ENCODE measurements around the gene LNPEP.

LNPEP gene

DNA sequence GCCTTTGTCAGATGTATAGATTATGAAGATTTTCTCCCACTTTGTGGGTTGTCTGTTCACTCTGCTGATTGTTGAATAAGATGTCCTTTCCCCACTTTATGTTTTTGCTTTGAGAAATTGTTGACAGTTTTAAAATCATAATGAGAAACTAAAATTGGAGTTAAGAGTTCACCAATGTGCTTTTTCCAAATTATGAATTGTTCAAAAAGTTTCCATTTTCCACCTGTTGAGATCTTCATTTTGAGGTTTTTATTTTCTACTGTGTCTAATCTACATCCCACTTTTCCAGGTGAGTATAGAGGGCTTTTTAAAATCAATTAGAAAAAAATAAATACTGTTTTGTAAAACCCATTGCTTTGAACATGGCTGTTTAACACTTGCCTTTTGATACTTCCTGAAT, 55.8 kb downstream of the LNPEP start:
- H3K4me1 Mint-ChIP-seq (ENCODE audit: low read depth), result peaks cover 31% of the 10 kb centered on the region
- peaks cover 61% of the 10 kb centered on the region for H3K36me3 Mint-ChIP-seq (ENCODE audit: low read depth)
- no peaks in the 10 kb centered on the region for H3K27me3 Mint-ChIP-seq
- H3K27ac Mint-ChIP-seq, result no peak overlapping the region
- H3K4me3 Mint-ChIP-seq, result no peak overlapping the region
- no peaks in the 10 kb centered on the region for H3K9me3 Mint-ChIP-seq

DNA sequence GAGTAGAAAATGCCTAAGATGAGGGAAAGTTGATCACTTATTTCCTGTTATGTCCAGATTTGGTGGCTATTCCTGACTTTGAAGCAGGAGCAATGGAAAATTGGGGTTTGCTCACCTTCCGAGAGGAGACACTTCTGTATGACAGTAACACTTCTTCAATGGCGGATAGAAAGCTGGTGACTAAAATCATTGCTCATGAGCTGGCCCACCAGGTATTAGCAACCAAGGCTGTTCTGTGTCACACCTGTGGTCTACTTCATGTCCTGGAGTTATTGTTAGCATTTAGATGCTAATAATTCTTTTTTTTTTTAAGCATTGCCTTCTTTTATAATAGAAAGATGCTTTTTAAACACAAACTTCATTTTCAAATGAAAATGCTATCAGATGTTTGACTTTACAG, 57.9 kb downstream of the LNPEP start:
- peaks cover 37% of the 10 kb centered on the region for H3K4me1 Mint-ChIP-seq (ENCODE audit: low read depth)
- peaks cover 61% of the 10 kb centered on the region for H3K36me3 Mint-ChIP-seq (ENCODE audit: low read depth)
- H3K9me3 Mint-ChIP-seq, result no peaks in the 10 kb centered on the region
- H3K4me3 Mint-ChIP-seq, result no peak overlapping the region
- no peaks in the 10 kb centered on the region for H3K27me3 Mint-ChIP-seq
- H3K27ac Mint-ChIP-seq, result no peak overlapping the region

DNA sequence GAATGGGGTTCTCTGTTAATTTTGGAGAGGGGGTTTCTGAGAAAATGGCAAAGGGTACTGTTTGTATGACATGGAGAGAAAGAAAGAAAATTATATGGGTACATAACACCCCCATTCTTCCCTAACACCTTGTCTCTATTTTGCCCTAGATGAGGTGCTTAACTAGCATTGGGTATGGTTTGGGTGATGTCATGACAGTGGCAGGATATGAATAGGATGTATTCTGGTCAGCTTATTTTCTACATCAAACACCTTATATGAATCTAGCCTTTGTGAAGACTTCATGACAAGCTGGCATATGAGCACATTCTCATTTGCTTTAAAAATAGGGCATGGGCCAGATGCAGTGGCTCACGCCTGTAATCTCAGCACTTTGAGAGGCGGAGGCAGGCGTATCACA, 58.6 kb downstream of the LNPEP start:
- Mint-ChIP-seq H3K36me3 (ENCODE audit: low read depth) (peaks cover 60% of the 10 kb centered on the region), H3K27me3 (no peaks in the 10 kb centered on the region), H3K4me1 (ENCODE audit: low read depth) (peaks cover 40% of the 10 kb centered on the region), H3K4me3 (no peak overlapping the region), H3K9me3 (no peaks in the 10 kb centered on the region), H3K27ac (no peak overlapping the region)

DNA sequence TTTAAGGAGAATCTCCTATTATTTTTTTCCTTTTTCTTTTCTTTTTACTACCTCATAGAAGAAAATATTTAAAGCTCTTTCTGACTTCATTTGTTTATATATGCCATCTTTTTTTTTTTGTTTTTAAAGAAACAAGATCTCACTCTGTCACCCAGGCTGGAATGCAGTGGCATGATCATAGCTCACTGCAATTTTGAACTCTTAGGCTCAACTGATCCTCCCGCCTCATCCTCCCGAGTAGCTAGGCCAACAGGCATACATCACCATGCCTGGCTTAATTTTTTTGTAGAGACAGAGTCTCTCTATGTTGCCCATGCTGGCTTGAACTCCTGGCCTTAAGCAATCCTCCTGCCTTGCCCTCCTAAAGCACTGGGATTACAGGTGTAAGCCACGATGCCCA, 59.5 kb downstream of the LNPEP start:
- no peak overlapping the region for H3K4me3 Mint-ChIP-seq
- peaks cover 51% of the 10 kb centered on the region for H3K36me3 Mint-ChIP-seq (ENCODE audit: low read depth)
- H3K4me1 Mint-ChIP-seq (ENCODE audit: low read depth), result peaks cover 33% of the 10 kb centered on the region
- H3K27me3 Mint-ChIP-seq, result no peaks in the 10 kb centered on the region
- no peaks in the 10 kb centered on the region for H3K9me3 Mint-ChIP-seq
- peak overlapping the region; percentile 41 for H3K27ac Mint-ChIP-seq

DNA sequence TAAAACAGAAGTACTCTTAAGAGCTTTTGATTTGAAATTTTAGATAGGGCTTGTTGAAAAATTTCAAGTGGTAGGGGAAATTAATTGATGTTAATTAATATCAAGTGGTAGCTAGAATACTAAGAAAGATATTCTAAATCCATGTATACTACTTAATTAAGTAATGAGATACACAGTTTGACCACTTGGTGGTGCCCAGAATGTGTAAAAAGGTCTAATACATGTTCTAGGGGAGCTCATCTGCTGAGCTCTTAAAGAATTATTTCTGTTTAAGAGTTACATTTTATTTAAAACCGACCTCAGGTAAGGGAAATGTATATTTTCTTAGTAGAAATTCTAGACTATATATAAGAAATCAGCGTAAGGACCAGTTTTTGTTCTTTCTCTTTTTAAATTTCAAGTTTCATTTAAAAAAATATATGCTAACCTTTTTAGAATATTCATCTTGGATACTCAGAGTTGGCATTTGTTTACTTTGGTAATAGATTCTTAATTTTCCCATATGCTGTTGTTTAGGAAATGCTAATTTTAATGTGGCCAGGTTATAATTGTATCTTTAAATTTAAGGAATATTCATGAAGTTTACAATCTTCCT, 61.5 kb downstream of the LNPEP start:
- Mint-ChIP-seq H3K4me1 (ENCODE audit: low read depth) (peaks cover 32% of the 10 kb centered on the region), H3K9me3 (no peaks in the 10 kb centered on the region), H3K4me3 (no peak overlapping the region), H3K27me3 (no peaks in the 10 kb centered on the region), H3K27ac (no peak overlapping the region), H3K36me3 (ENCODE audit: low read depth) (peaks cover 32% of the 10 kb centered on the region)

DNA sequence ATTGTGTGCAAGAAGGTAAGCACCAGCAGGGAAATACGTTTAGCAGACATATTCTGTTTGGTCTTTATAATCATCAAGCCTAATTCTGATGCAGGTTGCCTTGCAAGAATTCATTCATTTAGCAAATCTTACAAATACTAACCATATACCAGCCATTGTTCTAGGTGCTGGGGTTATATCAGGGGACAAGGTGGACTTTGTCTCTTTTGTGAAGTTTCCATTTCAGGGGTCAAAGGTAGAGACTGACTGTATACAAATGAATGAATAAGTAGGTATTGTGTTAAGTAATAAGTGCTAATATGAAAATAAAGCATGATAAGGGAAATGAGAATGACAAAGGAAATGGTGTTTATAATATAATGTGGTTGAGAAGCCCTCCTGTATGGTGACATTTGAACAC, 64.0 kb downstream of the LNPEP start:
- H3K27ac Mint-ChIP-seq, result no peak overlapping the region
- no peaks in the 10 kb centered on the region for H3K9me3 Mint-ChIP-seq
- H3K36me3 Mint-ChIP-seq (ENCODE audit: low read depth), result peaks cover 17% of the 10 kb centered on the region
- no peaks in the 10 kb centered on the region for H3K27me3 Mint-ChIP-seq
- H3K4me3 Mint-ChIP-seq, result no peak overlapping the region
- peaks cover 17% of the 10 kb centered on the region for H3K4me1 Mint-ChIP-seq (ENCODE audit: low read depth)

DNA sequence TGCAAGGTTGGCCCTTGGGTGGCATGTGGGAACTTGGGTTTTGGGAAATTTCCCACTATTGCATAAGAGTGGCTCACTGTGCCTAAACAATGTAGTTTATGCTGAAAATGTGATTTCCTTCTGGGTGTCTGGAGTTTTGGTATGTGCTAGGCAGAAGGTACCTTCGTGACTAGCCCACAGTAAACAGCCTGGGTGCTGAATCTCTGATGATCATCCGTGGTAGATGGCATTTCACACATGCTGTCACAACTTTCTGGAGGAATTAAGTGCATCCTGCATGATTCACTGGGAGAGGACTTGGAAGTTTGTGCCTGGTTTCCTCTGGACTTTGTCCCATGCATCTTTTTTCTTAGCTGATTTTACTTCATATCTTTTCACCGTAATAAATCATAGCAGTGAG, 64.5 kb downstream of the LNPEP start:
- Mint-ChIP-seq H3K27me3 (no peaks in the 10 kb centered on the region), H3K27ac (no peak overlapping the region), H3K4me3 (no peak overlapping the region), H3K36me3 (ENCODE audit: low read depth) (peaks cover 15% of the 10 kb centered on the region), H3K4me1 (ENCODE audit: low read depth) (peaks cover 14% of the 10 kb centered on the region), H3K9me3 (no peaks in the 10 kb centered on the region)

DNA sequence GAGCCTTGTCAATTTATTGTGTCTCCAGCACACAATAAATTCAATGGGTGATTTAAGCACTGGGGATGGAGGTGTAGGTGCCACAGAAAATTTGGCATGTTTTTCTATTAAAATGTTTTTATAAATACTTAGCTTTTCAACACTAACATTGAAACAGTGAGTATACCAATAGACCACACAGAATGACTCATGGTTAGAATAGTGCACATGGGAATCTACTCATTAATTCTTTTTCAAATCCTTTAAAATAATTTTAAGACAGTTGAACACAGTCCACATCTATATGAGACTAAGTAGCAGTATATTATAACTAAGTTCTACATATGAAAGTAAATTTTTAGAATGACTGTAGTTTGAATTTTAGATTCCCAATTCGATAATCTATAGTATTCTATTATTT, 67.1 kb downstream of the LNPEP start:
- Mint-ChIP-seq H3K36me3 (ENCODE audit: low read depth) (peaks cover 25% of the 10 kb centered on the region), H3K9me3 (no peaks in the 10 kb centered on the region), H3K4me3 (no peak overlapping the region), H3K4me1 (ENCODE audit: low read depth) (peaks cover 15% of the 10 kb centered on the region), H3K27me3 (no peaks in the 10 kb centered on the region), H3K27ac (no peak overlapping the region)

DNA sequence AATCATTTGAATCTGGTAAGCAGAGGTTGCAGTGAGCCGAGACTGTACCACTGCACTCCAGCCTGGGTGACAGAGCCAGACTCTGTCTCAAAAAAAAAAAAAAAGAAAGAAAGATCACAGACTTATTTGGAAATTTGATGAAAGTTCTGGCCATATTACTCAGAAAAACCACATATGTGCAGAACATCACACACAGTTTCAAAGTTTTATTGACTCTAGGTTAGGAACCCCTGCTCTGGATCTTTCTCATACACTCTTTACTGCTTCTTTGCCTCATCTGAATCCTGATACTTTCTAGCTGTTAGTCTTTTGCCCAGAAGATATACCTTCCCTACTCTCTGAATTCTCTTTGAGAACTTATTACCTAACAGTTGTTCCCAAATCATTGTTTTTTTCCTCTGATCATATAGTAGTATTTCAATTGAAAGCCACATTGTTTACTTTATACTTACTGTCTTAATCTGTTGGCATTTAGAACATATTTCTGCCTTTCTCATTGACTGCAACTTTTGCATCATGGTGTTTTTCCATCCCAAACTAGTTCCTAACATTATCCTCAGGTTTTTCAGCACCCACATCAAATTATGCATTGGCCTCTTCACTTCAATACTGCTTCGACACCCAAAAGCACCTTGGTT, 68.7 kb downstream of the LNPEP start:
- Mint-ChIP-seq H3K36me3 (ENCODE audit: low read depth) (peaks cover 33% of the 10 kb centered on the region), H3K27ac (no peak overlapping the region), H3K9me3 (no peaks in the 10 kb centered on the region), H3K27me3 (no peaks in the 10 kb centered on the region), H3K4me3 (no peak overlapping the region), H3K4me1 (ENCODE audit: low read depth) (peaks cover 12% of the 10 kb centered on the region)

DNA sequence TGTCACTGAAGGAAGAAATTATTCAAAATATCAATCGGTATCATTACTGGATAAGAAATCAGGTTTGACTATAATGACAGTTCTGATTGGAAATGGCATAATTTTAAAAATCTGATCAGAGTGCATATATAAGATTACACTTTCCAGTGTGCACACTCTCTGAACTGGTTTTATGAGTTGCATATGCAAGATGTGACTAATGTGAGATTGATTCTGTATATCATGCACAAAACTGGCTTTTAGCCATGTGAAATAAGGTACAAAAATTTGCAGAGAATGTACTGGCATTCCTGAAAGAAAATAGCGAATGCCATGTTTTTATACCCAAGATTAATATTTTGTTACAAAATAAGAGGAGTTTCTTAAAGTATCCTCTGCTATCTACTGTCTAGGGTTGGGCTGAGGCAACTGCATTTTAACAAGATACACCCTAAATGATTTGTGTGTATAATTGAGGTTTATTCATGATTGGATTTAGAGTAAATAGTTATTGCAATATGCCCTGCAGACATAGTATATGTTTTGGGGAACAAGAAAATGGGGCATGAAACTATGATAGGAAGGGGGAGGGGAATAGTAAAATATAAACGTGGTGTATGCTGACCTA, 70.7 kb downstream of the LNPEP start:
- H3K4me1 Mint-ChIP-seq (ENCODE audit: low read depth), result peaks cover 23% of the 10 kb centered on the region
- H3K27me3 Mint-ChIP-seq, result no peaks in the 10 kb centered on the region
- no peaks in the 10 kb centered on the region for H3K9me3 Mint-ChIP-seq
- no peak overlapping the region for H3K4me3 Mint-ChIP-seq
- H3K27ac Mint-ChIP-seq, result no peak overlapping the region
- H3K36me3 Mint-ChIP-seq (ENCODE audit: low read depth), result peaks cover 44% of the 10 kb centered on the region

DNA sequence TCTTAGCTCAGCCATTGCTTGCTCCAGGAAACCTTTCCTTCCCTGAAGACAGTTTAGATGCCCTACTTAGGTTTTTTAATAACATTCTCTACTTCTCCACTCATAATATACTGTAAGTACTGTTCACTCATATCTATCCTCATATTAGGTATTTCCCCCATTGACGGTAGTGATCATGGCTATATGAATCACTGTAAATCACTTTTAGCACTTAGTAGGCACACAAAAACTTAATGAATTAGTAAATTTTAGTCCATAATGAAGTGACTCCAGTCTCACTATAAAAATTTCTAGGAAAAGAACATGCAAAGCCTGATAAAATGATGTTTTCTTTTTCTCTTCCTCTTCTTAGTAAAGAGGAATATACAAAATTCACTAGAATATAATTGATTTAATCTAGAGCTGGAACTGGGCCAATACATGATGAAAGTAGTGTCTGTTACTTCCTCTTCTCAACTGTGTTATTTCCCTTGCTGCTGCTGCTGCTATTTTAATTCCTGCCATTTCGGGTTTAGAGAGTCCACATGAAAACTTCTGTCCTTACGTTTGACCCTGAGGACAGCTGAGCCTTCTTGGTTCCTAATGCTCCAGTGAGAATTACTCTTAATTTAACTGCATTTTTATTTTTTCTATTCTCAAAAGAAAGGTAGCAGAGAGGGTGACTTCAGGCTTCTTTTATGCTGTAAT, 73.5 kb downstream of the LNPEP start:
- peaks cover 23% of the 10 kb centered on the region for H3K4me1 Mint-ChIP-seq (ENCODE audit: low read depth)
- H3K27ac Mint-ChIP-seq, result peak overlapping the region; percentile 62
- H3K4me3 Mint-ChIP-seq, result no peak overlapping the region
- peaks cover 57% of the 10 kb centered on the region for H3K36me3 Mint-ChIP-seq (ENCODE audit: low read depth)
- no peaks in the 10 kb centered on the region for H3K27me3 Mint-ChIP-seq
- H3K9me3 Mint-ChIP-seq, result no peaks in the 10 kb centered on the region

DNA sequence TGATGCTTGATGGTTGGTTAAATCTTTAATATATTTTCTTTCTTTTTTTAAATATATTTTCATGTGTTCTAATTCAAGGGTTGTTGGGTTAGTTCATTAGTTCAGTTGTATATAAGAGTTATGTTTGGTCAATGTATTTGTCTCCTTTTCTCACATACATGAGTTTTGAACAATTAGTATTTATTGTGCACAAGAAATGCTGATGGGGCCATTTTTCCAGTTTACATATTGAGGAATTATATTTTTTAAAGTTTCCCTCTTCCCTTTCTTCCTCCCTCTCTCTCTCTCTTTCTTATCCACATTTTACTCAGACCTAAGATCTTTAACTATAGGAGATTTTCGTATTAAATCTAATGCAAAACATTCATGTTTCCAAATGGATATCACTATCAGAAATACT, 74.0 kb downstream of the LNPEP start:
- peak overlapping the region; percentile 28 for H3K27ac Mint-ChIP-seq

DNA sequence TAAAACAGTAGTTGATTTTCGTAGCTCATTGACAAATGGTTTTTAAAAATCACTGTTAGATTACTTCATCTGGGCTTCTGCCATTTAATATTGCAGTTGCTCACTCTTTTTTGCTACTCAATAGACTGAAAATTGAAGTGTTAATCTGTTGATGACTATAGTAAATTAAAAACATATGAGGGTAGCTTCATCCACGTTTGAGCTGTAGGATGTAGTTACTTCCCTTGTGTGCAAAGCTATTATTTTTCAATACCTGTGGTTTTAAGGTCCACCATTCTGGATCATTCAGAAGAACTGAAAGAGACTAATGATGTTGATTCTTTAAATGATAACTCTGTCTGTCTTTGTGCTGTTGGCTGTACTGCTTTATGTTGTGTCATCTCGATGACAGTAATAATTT, 74.7 kb downstream of the LNPEP start:
- Mint-ChIP-seq H3K9me3 (no peaks in the 10 kb centered on the region), H3K27me3 (no peaks in the 10 kb centered on the region), H3K4me3 (no peak overlapping the region), H3K36me3 (ENCODE audit: low read depth) (peaks cover 58% of the 10 kb centered on the region), H3K4me1 (ENCODE audit: low read depth) (peaks cover 23% of the 10 kb centered on the region), H3K27ac (peak overlapping the region; percentile 75)

More for the DNA sequence above, 74.0 kb downstream of the LNPEP start:
- peaks cover 55% of the 10 kb centered on the region for H3K36me3 Mint-ChIP-seq (ENCODE audit: low read depth)
- no peaks in the 10 kb centered on the region for H3K27me3 Mint-ChIP-seq
- H3K4me1 Mint-ChIP-seq (ENCODE audit: low read depth), result peaks cover 23% of the 10 kb centered on the region
- no peak overlapping the region for H3K4me3 Mint-ChIP-seq
- no peaks in the 10 kb centered on the region for H3K9me3 Mint-ChIP-seq

DNA sequence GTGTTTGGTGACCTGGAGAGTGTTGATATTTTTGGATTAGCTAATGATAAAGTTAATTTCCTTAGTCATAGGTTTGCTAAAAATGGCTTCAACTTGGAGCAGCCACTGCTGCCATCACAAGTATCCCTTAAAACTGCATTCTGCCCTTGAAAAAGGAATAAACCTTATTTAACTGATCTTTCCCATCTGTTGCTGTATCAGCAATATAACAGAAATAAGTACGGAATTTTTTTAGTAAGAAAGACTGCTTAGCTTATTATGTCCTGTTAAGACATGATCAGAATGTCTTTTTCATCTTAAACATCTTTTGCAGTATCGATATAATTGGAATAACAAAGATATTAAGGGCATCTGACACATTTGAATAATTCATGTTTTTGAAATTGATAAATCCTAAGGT, 75.7 kb downstream of the LNPEP start:
- H3K27me3 Mint-ChIP-seq, result no peaks in the 10 kb centered on the region

DNA sequence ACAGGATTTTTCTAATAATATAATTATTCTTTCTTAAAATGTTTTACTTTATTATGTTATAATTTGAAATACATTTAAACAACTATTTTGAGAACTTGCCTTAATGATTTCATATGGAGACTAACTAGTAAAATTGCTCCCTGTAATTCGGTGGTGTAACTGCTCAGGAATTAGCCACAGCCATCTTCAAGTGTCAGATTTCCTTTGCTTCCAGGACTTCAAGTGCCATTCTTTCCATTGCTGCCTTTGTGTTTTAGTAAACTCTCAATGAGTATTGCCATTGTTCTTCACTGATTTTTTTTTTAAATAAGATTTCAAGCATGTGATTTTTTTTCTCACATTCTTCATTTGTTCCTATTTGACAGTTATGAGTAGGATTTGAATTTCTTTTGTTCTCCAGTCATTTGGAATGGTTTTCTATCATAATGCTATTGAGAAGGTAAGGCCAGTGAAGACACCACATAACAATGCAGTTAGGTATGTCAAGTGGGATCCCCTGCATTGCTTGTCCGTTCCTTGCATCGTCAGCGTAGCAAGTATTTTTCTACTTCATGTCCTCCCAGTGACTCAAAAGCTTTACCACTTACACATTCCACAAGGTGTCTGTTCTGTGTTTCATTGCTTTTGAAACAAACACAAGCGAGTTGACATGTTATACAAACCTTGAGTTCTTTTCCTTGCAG, 83.7 kb downstream of the LNPEP start:
- peaks cover 78% of the 10 kb centered on the region for H3K36me3 Mint-ChIP-seq (ENCODE audit: low read depth)
- H3K27ac Mint-ChIP-seq, result no peak overlapping the region
- H3K27me3 Mint-ChIP-seq, result no peaks in the 10 kb centered on the region
- H3K9me3 Mint-ChIP-seq, result no peaks in the 10 kb centered on the region
- H3K4me3 Mint-ChIP-seq, result no peak overlapping the region
- H3K4me1 Mint-ChIP-seq (ENCODE audit: low read depth), result peaks cover 23% of the 10 kb centered on the region

More for the DNA sequence above, 75.7 kb downstream of the LNPEP start:
- Mint-ChIP-seq H3K4me1 (ENCODE audit: low read depth) (peaks cover 23% of the 10 kb centered on the region), H3K4me3 (no peak overlapping the region), H3K9me3 (no peaks in the 10 kb centered on the region), H3K36me3 (ENCODE audit: low read depth) (peaks cover 60% of the 10 kb centered on the region), H3K27ac (no peak overlapping the region)
